ENCODE data around the gene PPP1R12C.

PPP1R12C gene

GRCh38 chr19:55137915-55138314 lies 20.5 kb upstream of the PPP1R12C start:
- no peak for TF ChIP-seq CTCF (IDR thresholded peaks at IDR 0.05)
- no peaks in the 10 kb centered on the region for H3K4me1 ChIP-seq (ENCODE audit: control insufficient read depth in 1 of 2, insufficient read depth in 1 of 2, low read depth in 1 of 2, low read length in 1 of 2)
- peaks cover 76% of the 10 kb centered on the region for H3K27me3 ChIP-seq
- H3K4me3 ChIP-seq (ENCODE audit: low read depth in 1 of 2, low read length in 1 of 2), result no peak overlapping the region
- H3K27ac ChIP-seq, result no peak overlapping the region
- no peaks in the 10 kb centered on the region for H3K9me3 ChIP-seq
- H3K36me3 ChIP-seq, result no peaks in the 10 kb centered on the region

GRCh38 chr19:55136399-55137102 lies 19.1 kb upstream of the PPP1R12C start:
- TF ChIP-seq CTCF (IDR thresholded peaks at IDR 0.05), result no peak
- Histone ChIP-seq H3K36me3 (no peaks in the 10 kb centered on the region), H3K4me1 (ENCODE audit: control insufficient read depth in 1 of 2, insufficient read depth in 1 of 2, low read depth in 1 of 2, low read length in 1 of 2) (no peaks in the 10 kb centered on the region), H3K27me3 (peaks cover 74% of the 10 kb centered on the region), H3K4me3 (ENCODE audit: low read depth in 1 of 2, low read length in 1 of 2) (no peak overlapping the region), H3K9me3 (no peaks in the 10 kb centered on the region), H3K27ac (no peak overlapping the region)

GRCh38 chr19:55134736-55135135 lies 17.3 kb upstream of the PPP1R12C start:
- Histone ChIP-seq H3K27ac (no peak overlapping the region), H3K27me3 (peaks cover 73% of the 10 kb centered on the region), H3K9me3 (no peaks in the 10 kb centered on the region), H3K36me3 (no peaks in the 10 kb centered on the region), H3K4me3 (ENCODE audit: low read depth in 1 of 2, low read length in 1 of 2) (no peak overlapping the region), H3K4me1 (ENCODE audit: control insufficient read depth in 1 of 2, insufficient read depth in 1 of 2, low read depth in 1 of 2, low read length in 1 of 2) (no peaks in the 10 kb centered on the region)
- TF ChIP-seq CTCF (IDR thresholded peaks at IDR 0.05), result no peak

GRCh38 chr19:55133639-55134444 lies 16.4 kb upstream of the PPP1R12C start:
- H3K36me3 ChIP-seq, result no peaks in the 10 kb centered on the region
- no peak for TF ChIP-seq CTCF (IDR thresholded peaks at IDR 0.05)
- H3K4me1 ChIP-seq (ENCODE audit: control insufficient read depth in 1 of 2, insufficient read depth in 1 of 2, low read depth in 1 of 2, low read length in 1 of 2), result no peaks in the 10 kb centered on the region
- no peaks in the 10 kb centered on the region for H3K9me3 ChIP-seq
- no peak overlapping the region for H3K27ac ChIP-seq
- peaks cover 71% of the 10 kb centered on the region for H3K27me3 ChIP-seq
- H3K4me3 ChIP-seq (ENCODE audit: low read depth in 1 of 2, low read length in 1 of 2), result no peak overlapping the region

- peaks cover 61% of the 10 kb centered on the region for H3K27me3 ChIP-seq
- no peak overlapping the region for H3K27ac ChIP-seq
- no peaks in the 10 kb centered on the region for H3K4me1 ChIP-seq (ENCODE audit: control insufficient read depth in 1 of 2, insufficient read depth in 1 of 2, low read depth in 1 of 2, low read length in 1 of 2)
- H3K4me3 ChIP-seq (ENCODE audit: low read depth in 1 of 2, low read length in 1 of 2), result no peak overlapping the region
- no peaks in the 10 kb centered on the region for H3K36me3 ChIP-seq
- no peaks in the 10 kb centered on the region for H3K9me3 ChIP-seq
- no peak for TF ChIP-seq CTCF (IDR thresholded peaks at IDR 0.05)
Observed at GRCh38 chr19:55132453-55133129, 15.2 kb upstream of the PPP1R12C start.
